GM23248 (cell line): ENCODE data around the gene DAPK1.

Experiments
- EZH2 ChIP-seq: fragments of 200-600 bp; sonication (generic); IDR thresholded peaks from 2 replicates; pipeline ENCODE4 v1.6.1; 2018; ENCODE audit warnings: antibody characterized with exemption, mild to moderate bottlenecking; ENCODE audit not compliant: insufficient read depth, poor library complexity, severe bottlenecking
- EZH2phosphoT487 ChIP-seq: fragments of 200-600 bp; sonication (generic); IDR thresholded peaks from 2 replicates; pipeline ENCODE4 v1.6.1; 2018; ENCODE audit warnings: antibody characterized with exemption, moderate library complexity, mild to moderate bottlenecking, low read depth; ENCODE audit not compliant: insufficient read depth

DNA sequence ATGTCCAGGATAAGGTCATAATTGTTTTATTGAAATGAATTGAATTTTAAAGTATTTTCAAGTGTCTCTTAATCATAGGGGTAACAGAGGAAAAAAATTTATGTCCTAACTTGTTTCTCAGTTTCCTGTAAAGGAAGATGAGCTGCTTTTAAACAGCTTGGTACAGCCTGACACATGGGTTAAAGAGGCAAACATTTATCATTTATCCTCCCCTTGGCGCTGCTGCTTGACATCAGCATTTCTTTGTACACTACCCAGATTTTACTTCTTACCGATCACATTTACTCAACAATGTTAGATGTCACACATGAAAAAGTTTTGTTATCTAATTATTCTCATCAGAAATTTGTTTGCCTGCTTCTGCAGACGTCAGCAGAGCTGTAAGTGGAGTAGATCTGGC is 148.9 kb downstream of the DAPK1 start:
- TF ChIP-seq EZH2 (no peak), EZH2phosphoT487 (no peak)
